GM08714 (cell line): Measurements from ENCODE around the gene FIBCD1.

Source experiments
- H3K4me3 ChIP-seq: fragments of 200-500 bp; sonication (Bioruptor generic); 2 replicates; pipeline ENCODE4 v1.5.1; 2014; ENCODE audit warnings: mild to moderate bottlenecking, low read length, inconsistent platforms
- ZNF274 ChIP-seq: IDR thresholded peaks from 2 replicates; pipeline ENCODE4 v1.6.1; 2012; ENCODE audit warnings: mild to moderate bottlenecking, low read depth, low read length

The FIBCD1 gene

GRCh38 chr9:130949188-130950038, 10.4 kb upstream of the FIBCD1 start:
- H3K4me3 ChIP-seq: no peak overlapping the region
- TF ChIP-seq ZNF274: no peak

- H3K4me3 ChIP-seq: no peak overlapping the region
- no peak for TF ChIP-seq ZNF274
Observed at GRCh38 chr9:130948266-130948665, 9.2 kb upstream of the FIBCD1 start.

- no peak overlapping the region for H3K4me3 ChIP-seq
- TF ChIP-seq ZNF274: no peak
Observed at GRCh38 chr9:130947618-130948140, 8.6 kb upstream of the FIBCD1 start.

GRCh38 chr9:130946766-130947617, 7.9 kb upstream of the FIBCD1 start:
- H3K4me3 ChIP-seq: no peak overlapping the region
- no peak for TF ChIP-seq ZNF274

GRCh38 chr9:130945173-130945572, 6.1 kb upstream of the FIBCD1 start:
- TF ChIP-seq ZNF274: no peak
- no peak overlapping the region for H3K4me3 ChIP-seq

GRCh38 chr9:130944510-130945058, 5.5 kb upstream of the FIBCD1 start:
- H3K4me3 ChIP-seq: no peak overlapping the region
- TF ChIP-seq ZNF274: no peak

GRCh38 chr9:130943777-130944176, 4.7 kb upstream of the FIBCD1 start:
- no peak overlapping the region for H3K4me3 ChIP-seq
- TF ChIP-seq ZNF274: no peak

- TF ChIP-seq ZNF274: no peak
Observed at GRCh38 chr9:130943221-130943620, 4.2 kb upstream of the FIBCD1 start.

GRCh38 chr9:130942679-130943078, 3.6 kb upstream of the FIBCD1 start:
- no peak for TF ChIP-seq ZNF274
- no peak overlapping the region for H3K4me3 ChIP-seq

More at GRCh38 chr9:130943221-130943620, 4.2 kb upstream of the FIBCD1 start:
- H3K4me3 ChIP-seq: no peak overlapping the region

- H3K4me3 ChIP-seq: no peak overlapping the region
- no peak for TF ChIP-seq ZNF274
Observed at GRCh38 chr9:130942084-130942483, 3.0 kb upstream of the FIBCD1 start.

- no peak for TF ChIP-seq ZNF274
- H3K4me3 ChIP-seq: no peak overlapping the region
Observed at GRCh38 chr9:130940693-130941576, 1.9 kb upstream of the FIBCD1 start.

- no peak for TF ChIP-seq ZNF274
- H3K4me3 ChIP-seq: no peak overlapping the region
Observed at GRCh38 chr9:130940027-130940549, 1.0 kb upstream of the FIBCD1 start.

- peak overlapping the region; percentile 63; the same call in 1 of the 2 replicates for H3K4me3 ChIP-seq
- TF ChIP-seq ZNF274: no peak
Observed at GRCh38 chr9:130939405-130940026, 469 bp upstream of the FIBCD1 start.
